COLO668 (cell line): ENCODE results near the gene CDHR3.
A peak's percentile ranks its signal among the peaks of the same experiment; 100 is the strongest.

Source experiments
- DNase-seq: peaks from one replicate; lab custom pipeline; 2025; ENCODE audit not compliant: unreplicated experiment; lab: John Stamatoyannopoulos, UW

CDHR3 gene, protein sequence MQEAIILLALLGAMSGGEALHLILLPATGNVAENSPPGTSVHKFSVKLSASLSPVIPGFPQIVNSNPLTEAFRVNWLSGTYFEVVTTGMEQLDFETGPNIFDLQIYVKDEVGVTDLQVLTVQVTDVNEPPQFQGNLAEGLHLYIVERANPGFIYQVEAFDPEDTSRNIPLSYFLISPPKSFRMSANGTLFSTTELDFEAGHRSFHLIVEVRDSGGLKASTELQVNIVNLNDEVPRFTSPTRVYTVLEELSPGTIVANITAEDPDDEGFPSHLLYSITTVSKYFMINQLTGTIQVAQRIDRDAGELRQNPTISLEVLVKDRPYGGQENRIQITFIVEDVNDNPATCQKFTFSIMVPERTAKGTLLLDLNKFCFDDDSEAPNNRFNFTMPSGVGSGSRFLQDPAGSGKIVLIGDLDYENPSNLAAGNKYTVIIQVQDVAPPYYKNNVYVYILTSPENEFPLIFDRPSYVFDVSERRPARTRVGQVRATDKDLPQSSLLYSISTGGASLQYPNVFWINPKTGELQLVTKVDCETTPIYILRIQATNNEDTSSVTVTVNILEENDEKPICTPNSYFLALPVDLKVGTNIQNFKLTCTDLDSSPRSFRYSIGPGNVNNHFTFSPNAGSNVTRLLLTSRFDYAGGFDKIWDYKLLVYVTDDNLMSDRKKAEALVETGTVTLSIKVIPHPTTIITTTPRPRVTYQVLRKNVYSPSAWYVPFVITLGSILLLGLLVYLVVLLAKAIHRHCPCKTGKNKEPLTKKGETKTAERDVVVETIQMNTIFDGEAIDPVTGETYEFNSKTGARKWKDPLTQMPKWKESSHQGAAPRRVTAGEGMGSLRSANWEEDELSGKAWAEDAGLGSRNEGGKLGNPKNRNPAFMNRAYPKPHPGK

DNA sequence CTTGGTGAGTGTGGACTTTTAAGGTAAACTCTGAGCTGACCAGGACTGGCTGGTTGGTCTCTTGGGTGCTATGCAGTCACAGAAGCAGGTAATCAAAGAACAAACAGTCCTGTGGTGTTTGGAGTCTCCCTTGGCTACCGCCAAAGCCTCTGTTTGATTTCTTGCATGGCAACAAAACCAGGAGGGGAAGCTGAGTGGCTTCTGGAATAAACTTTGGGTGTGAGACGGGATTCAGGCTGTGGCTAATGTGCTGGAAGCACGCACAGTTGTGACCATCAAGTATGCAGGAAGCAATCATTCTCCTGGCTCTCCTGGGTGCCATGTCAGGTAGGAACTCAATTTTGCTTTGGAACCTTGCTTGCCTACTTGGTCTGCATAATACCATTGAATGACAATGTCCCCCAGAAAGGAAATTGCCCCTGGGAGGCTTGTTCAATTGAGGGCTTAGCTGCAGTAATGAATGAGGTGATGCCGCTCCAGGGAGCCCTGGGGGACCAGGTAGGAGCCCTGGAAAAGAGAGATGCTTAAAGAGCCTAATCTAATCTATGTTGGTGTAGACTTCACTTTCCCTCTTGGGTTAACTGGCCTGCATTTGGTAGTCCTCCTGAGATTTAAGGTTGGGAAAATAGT lies at the start of gene CDHR3:
Gene CDHR3, plus strand, starts transcription at position 227 of the 630 bp plus-strand sequence. Its CDS starts 55 bp downstream, at position 282.
- peak; percentile 60 for DNase-seq

DNA sequence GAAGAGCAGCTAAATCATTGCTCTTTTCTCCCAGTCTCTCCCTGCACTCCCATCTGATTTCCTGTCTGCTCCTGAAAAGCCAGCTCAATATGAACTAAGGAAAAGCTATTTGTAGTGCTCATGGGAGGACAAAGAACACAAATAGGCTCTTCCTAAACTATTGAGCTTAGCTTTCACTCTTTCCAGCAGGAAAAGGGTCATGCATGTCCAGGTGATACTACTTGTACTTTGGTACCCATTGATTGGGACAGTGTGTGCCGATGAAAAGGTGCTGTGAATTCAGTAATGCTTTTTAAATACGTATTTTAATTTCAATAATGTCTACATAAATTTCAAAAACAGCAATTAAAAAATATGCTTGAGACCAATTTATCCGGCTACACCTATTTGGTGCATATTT lies 49.1 kb upstream of the CDHR3 start:
- DNase-seq, result no peak

DNA sequence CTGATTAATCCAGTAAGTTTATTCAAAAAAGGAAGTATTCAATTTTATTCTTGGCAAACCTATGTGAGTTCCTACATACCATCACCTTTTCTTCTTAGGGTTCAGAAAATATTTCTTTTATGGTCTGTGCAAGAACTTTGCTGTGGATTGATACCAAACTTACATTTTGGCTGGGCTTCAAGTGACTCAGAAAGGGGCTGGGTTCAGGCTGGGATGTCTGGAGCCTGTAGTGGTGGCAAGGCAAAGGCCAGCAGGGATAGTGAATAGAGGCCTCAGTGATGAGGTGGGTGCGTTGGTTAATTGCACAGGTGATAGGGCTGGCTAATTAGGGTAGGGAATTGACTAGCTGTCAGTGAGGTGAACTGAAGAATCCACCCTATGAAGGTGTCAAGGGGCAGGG lies 46.5 kb upstream of the CDHR3 start:
- no peak for DNase-seq

DNA sequence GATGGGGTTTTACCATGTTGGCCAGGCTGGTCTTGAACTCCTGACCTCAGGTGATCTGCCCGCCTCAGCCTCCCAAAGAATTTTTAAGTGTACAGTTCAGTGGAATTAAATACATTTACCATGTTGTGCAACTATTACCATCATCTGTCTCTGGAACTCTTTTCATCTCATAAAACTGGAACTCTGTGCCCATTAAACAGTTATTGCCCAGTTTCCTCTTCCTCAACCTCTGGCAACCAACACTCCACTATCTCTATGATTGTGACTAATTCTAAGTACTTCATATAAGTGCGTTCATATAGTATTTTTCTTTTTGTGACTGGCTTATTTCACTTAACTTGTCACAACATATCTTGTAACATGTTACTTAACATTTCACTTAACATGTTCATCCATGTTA lies 45.4 kb upstream of the CDHR3 start:
- DNase-seq, result no peak

DNA sequence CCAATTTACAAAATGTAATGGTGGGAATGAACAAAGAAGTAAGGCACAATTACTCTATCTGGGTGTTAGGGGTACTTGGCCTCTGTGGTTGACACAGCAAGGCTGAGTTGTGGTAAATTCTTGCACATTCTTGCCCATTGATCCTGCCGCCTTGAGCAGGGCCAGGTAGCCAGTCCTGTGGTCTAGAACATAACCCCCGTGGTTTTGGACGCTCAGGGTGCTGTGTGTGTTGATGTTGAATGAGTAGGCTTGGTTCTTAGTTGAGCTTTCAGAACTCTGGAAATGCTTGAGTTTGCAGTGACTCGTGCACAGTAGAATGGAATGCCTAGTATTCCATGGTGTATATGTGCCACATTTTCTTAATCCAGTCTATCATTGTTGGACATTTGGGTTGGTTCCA lies 42.3 kb upstream of the CDHR3 start:
- no peak for DNase-seq

DNA sequence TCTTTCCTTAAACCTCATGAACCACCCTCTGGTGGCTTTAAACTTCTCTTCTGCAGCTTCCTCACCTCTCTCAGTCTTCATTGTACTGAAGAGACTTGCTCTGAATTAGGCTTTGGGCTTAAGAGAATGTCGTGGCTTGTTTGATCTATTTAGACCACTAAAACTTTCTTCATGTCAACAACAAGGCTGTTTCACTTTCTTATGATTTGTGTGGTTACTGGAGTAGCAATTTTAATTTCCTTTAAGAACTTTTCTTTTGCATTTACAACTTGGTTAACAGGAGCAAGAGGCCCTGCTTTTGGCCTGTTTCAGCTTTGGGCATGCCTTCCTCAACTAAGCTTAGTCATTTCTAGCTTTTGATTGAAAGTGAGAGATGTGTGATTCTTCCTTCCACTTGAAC lies 38.1 kb upstream of the CDHR3 start:
- DNase-seq, result no peak

DNA sequence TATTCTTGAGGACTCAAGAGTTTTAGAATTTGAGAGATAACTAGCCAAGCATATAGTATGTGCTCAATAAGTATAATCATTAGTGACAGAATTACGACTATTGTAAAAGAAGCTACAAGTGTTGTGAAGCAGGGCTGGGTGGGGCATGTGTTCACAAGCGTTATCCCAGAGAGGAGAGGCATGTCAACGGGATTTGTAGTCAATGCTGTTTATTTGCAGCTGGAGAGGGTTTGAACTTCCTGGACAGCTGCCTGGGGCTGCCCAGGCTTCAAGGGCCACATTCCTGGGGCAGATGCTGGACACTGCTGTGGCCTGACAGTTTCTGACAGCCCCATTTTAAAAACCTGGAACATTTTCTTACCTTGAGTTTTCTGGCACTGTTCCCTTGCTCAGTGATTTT lies 36.9 kb upstream of the CDHR3 start:
- no peak for DNase-seq

DNA sequence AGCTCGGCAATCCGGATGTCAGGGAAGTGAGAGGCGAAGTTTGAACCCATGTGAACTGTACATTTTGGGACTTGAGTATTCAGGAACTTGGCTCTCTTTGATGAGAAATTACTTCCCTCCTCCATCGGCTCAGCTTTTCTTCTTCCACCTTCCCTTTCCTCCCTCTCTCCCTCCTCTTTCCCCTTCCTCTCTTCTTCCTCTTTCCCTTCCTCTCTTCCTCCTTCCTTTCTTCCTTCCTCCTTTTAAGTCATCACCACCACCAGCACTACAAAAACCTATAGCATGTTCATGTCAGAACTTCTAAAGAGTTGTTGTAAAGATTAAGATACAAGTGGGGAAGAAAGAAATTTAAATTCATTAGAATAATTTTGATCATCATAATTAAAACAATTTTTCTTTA lies 31.9 kb upstream of the CDHR3 start:
- DNase-seq, result no peak

DNA sequence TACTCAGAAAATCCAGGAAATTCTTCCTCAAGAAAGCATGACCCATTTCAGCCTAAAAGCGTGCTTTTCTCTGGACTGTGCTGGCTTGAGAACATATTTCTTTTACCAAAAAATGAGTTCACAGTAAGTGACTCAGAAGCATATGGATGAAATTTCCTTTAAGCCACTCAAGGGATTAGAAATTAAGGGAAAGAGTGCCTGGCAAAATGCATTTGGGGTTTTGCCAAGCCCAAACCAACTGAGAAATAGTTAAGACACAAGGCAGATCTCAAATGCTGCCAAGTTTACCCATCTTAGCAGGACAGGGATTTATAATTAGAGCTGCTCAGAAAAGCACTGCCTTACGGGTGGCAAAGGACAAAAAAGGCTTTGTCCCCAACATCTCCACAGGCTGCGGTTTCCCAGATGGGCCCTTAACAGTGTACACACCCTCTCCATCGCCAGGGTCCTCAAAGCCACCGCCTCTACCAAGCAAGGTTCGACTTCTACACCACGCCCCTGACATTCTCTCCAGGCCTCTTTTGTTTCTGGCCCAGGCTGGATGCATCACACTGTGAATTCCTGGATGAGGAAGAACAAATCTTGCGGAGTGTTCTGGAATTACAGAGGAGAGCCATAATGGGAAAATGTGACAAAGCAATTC lies 30.1 kb upstream of the CDHR3 start:
- DNase-seq, result no peak

DNA sequence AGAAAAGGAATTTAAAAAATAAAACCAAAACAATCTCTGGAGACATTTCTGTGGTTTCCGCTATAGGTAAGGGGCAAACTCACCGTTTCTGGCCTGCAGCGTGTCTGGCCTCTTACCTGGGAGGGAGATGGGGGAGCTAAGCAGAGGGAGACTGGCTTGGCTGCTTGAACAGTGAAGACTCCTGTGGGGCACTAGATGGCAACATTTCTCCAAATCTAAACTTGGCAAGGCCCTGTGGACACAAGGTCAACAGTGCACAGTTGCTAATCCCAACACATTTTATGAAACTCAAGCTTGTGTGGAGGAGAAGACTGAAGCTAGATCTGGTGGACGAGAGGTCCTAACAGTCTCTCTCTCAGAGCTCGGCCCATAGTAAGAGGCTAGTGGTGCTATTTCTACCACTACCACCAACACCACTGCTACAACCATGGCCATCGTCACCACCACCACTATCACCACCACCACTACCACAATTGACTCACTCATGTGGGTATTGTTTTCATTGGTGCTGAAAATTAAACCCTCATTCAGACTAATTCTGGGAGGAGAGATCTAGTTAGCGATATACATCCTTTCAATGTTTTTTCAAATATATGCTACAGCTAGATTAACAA lies 28.4 kb upstream of the CDHR3 start:
- DNase-seq, result peak; percentile 49

DNA sequence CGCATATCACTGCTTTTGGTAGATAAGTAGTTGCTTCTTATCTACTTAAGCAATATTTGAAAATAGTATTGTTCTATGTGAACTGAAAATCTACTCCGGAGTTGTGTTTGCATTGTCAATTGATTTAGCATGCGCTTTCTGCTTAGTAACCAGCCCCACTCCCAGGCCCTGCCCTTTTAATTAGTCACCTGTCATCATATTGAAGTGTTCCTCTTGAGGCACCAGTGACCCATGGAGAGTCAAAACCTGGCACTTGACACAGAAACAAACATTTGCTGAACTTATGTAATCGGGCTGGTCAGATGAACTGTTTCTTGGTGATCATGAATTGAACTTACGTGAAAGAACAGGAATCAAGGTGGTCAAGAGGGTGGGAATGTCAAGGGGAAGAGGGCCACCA lies 27.8 kb upstream of the CDHR3 start:
- peak; percentile 74 for DNase-seq

DNA sequence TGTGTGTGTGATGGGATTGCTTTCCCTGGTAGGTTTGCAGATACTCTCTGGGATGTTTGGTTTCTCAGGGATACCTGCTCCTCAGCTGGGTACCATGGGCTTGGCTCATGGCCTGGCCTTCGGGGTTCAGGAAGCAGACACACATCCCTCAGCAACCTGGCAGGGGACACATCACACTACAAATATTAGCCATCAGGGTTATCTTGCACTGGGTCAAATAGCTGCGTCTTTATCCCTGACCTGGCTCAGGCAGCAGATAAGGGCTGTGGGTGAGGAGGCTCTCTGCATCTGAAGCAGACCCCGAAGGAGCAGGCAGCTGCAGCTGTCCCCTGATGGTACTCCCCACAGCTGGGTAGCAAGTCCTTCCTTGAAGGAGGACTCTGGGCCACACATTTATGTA lies 25.7 kb upstream of the CDHR3 start:
- no peak for DNase-seq

DNA sequence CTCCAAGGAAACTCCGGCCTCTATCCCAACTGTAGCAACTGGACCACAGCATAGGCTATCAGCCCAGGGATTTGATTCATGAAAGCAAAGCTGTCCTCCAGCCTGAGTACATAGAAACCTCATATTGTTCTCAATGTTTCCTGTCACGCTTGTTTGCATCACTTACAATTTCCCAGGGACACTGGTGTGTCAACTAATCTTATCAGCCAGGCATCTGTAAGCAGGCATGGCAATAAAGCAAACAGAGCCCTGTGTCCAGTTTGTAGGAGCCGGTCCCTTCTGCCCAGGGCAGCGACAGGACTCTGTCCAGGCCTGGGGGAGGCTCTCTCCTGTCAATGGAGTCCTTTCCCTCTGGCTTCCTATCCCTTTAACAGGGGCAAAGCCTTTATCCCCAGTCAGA lies 23.0 kb upstream of the CDHR3 start:
- DNase-seq, result peak; percentile 62

DNA sequence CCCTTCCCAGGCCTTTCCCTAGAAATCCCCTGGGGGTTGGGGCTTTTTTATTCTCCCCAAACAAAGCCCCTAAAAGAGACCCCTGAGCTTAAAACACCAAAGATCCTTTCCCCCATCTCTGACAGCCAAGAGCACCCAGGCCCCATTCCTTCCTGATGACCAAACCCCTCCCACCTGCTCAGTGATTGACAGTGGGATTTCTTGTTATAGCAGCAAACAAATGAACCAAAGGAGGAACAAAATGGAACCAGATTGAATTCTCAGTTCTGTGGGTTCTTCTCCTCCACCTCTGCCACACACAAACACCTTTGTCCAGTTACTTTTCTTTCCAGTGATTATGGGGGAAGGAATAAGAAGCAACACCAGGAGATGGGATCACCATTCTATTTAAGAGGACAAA lies 21.5 kb upstream of the CDHR3 start:
- DNase-seq, result no peak

DNA sequence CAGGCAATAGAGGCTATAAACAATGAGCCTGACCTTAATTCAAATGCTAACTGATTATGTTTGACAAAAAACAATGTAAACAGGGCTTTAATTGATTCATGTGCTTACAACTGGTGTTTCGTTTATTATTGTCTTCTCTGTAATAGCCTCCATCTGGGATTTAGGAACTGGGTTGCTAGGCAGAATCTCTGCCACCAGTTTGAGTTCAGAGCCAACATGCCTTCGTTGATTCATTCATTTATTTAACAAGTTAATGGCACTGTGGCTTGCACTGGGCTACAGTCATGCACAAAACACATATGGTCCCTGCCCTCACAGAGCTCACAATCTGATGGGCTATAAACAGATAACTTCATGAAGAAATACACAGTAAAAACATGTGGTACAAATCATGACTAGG lies 19.6 kb upstream of the CDHR3 start:
- no peak for DNase-seq

DNA sequence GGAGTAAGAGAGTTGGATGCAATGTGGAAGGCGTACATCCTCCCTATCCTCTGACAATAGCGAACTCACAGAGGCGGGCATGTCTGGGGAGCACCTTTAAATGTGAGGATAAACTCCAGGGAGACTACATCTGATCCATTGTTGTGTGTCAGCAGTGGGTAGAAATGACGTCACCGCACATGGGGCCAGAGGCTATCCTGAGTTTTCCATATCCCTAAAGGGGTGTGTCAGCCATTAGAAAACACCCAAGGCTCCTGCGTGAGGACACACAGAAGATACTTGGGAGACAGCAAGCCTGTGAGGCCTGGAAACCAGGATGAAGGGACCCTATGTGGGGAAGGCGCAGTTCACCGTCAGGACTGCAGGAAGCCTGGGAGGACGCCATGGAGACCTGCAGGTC lies 17.2 kb upstream of the CDHR3 start:
- DNase-seq, result no peak

DNA sequence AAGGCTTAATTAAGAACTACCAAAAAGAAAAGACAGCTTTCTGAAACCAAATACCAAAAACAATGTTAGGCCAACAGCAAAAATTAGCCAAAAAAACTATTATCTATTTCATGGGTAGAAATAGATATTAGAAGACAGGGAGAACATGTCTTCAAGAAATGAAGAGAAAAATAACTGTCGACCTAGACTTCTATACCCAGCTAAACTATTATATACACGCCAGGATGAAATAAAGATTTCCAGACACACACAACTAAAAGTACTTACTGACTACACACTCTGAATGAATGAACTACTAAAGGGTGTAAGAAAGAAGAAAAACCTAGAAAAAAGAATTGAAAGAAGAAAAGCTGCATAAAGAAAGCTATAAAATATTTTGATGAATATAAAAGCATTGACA lies 11.5 kb upstream of the CDHR3 start:
- DNase-seq, result no peak

DNA sequence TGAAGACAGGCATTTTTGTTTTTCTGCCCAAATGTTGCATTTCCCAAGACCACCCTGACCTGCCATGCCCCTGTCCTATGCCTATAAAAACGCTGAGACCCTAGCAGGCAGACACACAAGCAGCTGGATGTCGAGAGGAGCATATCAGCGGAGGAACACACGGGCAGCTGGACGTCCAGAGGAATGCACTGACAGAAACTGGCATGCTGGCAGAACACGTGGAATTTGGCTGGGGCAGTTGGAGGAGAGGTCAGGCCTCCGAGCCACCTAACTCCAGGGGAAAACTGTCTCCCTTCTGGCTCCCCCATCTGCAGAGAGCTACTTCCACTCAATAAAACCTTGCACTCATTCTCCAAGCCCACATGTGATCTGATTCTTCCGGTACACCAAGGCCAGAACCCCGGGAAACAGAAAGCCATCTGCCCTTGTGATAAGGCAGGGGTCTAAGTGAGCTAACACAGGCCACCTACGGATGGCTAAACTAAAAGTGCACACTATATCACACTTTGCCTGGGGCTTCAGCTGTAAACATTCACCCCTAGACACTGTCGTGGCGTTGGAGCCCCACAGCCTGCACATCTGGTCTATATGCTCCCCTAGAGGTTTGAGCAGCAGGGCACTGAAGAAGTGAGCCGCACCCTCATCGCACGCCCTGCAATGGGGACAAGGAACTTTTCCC lies 10.0 kb upstream of the CDHR3 start:
- no peak for DNase-seq

DNA sequence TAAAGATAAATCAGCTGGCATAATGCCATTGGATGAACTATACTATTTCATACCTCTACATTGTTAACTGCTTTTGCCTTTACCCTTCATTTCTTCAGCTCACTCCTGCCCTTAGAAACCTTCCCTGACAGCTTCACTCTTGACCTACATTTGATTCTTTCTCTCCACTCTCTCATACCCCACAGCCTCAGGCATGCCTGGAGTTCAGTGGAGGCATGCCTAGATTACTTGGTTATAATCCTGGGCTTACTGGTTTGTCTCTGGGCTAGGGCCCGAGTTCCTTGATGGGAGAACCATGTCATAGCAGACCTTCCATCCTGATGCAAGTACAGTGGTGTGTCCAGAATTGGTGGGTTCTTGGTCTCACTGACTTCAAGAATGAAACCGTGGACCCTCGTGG lies 8.4 kb upstream of the CDHR3 start:
- no peak for DNase-seq
